Activated T-helper 2 cell treated with anti-CD3 and anti-CD28 coated beads, Interferon-gamma antibody, Interleukin-2, Interleukin-4, amounts not matched to agents 10 μg/mL and 5 μg/mL and 100 μg/mL, durations not matched to agents 14 hours and 24 hours and 36 hours (primary cell): ENCODE measurements around the gene LPXN. TPM values are rescaled to one million over a fixed set of nuclear protein-coding genes. Genes with fewer than 3 reads are reported as not detected.

Experiments
- total RNA-seq: library from RNA; stranded (reverse); gene quantifications from 2 replicates; pipeline ENCODE4 v1.2.3, GENCODE V29; 2022

Gene LPXN
- total RNA-seq, 1 donor from 2014 or later, result 129 TPM

Other genes starting within 250 kb of the LPXN start
- not detected in 2 replicates for gene OR5B17, start 216.8 kb downstream of the LPXN start, total RNA-seq
- gene OR5B3, start 169.0 kb downstream of the LPXN start, total RNA-seq, result not detected in 2 replicates
- gene OR5B2, start 147.7 kb downstream of the LPXN start, total RNA-seq, result not detected in 2 replicates
- gene OR5B12, start 133.6 kb downstream of the LPXN start, total RNA-seq, result not detected in 2 replicates
- 0.46 and 0.48 TPM in 2 replicates for gene OR5B21, start 67.8 kb downstream of the LPXN start, total RNA-seq
- gene ZFP91, start 3.2 kb upstream of the LPXN start, total RNA-seq, result 57.7 and 59.3 TPM in 2 replicates
- 3.4 and 4.0 TPM in 2 replicates for gene CNTF, start 46.8 kb upstream of the LPXN start, total RNA-seq
- not detected in 2 replicates for gene GLYAT, start 156.1 kb upstream of the LPXN start, total RNA-seq